ENCODE measurements around the gene UHMK1. TPM values are rescaled to one million over a fixed set of nuclear protein-coding genes. Genes with fewer than 3 reads are reported as not detected.

UHMK1 gene
- total RNA-seq, 4 donors from 2014 or later = 26.5 to 57.1 (median 43.3) TPM

DNA sequence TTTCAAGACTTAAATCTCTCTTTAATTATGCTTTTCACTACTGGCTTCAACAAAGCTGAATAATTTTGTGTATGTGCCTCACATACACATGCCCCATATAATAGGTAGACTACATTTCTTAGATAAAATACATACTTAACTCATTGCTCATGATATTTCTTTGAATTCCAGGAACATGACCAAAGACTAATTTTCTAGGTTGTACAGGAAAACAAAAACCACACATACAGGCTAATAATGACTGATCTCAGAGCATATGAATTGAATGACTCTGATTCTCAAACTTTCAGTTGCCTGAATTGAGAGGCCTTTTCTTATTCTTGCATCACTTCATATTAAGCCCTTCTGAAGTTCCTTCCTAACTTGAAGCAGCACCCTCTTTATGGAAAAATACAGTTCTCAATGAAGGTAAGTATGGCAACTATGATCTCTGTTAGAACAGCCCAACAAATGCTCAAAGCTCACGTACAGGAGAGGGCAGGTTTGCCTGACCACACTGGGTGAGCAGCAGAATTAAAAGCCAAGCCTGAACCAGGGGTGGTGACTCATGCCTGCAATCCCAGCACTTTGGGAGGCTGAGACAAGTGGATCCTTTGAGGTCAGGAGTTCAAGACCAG is 41.3 kb downstream of the UHMK1 start:
- Histone ChIP-seq H3K27ac (no peak overlapping the region), H3K4me3 (no peak overlapping the region), H3K4me1 (peaks cover 0 to 4% (median 2%) of the 10 kb centered on the region in 4 donors), H3K36me3 (no peaks in the 10 kb centered on the region), H3K27me3 (no peaks in the 10 kb centered on the region), H3K9me3 (peaks cover 6 to 7% of the 10 kb centered on the region in 2 donors)
- in situ Hi-C loops (cut with MboI; ENCODE audit: low pct_ligation_motif_present in 1 of 4, low pct_unique_long_range_greater_than_20kb in 1 of 4, low sequenced_read_pairs in 3 of 4) = no loop called here
- 67 to 88% methylated on average over 1 of the region's 1 CpG for WGBS, 2 donors (ENCODE audit: low coverage in 1 of 2)
- no peak for DNase-seq
- TF ChIP-seq POLR2A (IDR thresholded peaks at IDR 0.05) = no peak
- TF ChIP-seq EP300 (IDR thresholded peaks at IDR 0.05; ENCODE audit: low read depth) = no peak
- TF ChIP-seq, protein P1, sequence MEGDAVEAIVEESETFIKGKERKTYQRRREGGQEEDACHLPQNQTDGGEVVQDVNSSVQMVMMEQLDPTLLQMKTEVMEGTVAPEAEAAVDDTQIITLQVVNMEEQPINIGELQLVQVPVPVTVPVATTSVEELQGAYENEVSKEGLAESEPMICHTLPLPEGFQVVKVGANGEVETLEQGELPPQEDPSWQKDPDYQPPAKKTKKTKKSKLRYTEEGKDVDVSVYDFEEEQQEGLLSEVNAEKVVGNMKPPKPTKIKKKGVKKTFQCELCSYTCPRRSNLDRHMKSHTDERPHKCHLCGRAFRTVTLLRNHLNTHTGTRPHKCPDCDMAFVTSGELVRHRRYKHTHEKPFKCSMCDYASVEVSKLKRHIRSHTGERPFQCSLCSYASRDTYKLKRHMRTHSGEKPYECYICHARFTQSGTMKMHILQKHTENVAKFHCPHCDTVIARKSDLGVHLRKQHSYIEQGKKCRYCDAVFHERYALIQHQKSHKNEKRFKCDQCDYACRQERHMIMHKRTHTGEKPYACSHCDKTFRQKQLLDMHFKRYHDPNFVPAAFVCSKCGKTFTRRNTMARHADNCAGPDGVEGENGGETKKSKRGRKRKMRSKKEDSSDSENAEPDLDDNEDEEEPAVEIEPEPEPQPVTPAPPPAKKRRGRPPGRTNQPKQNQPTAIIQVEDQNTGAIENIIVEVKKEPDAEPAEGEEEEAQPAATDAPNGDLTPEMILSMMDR (IDR thresholded peaks at IDR 0.05) = no peak
- no peak for TF ChIP-seq POLR2AphosphoS5 (IDR thresholded peaks at IDR 0.05)
- intact Hi-C loops (cut with DNase I; ENCODE audit: low total_unique reads) = no loop called here

DNA sequence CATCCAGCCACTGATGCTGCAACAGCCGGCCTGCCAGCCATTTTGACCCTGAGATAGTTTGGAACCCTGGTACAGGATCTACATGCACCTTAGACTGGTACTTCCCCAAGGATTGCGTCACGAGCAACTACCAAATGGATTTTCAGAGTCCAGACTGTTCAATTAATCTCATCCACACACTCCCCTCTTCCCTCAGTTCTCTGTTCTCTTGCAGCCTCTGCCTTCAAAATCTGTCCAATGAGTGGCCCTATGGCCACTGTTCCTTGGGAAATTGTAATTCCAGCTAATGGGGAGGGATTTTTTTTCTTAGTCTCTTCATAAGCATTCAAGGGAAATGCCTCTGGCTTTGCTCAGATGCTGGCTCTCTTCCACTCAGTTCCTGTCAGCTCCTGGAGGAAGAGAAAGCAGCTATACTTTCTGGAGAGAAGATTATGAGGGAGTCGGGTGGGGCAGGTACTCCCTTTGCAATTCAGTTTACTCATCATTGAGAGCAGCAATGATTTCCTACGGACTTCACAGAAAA is 44.1 kb downstream of the UHMK1 start:
- Histone ChIP-seq H3K27ac (peak overlapping the region; percentile 58 to 70 (median 63)), H3K4me1 (peaks cover 0 to 4% (median 2%) of the 10 kb centered on the region in 4 donors), H3K9me3 (peaks cover 6 to 7% of the 10 kb centered on the region in 2 donors), H3K36me3 (no peaks in the 10 kb centered on the region), H3K27me3 (no peaks in the 10 kb centered on the region), H3K4me3 (no peak overlapping the region)
- WGBS, 2 donors (ENCODE audit: low coverage in 1 of 2) = 55 to 67% methylated on average over 3 to 5 of the region's 5 CpGs
- intact Hi-C loops (cut with DNase I; ENCODE audit: low total_unique reads) = no loop called here
- TF ChIP-seq POLR2AphosphoS5 (IDR thresholded peaks at IDR 0.05) = peak; percentile 44 to 59 (median 58)
- TF ChIP-seq EP300 (IDR thresholded peaks at IDR 0.05; ENCODE audit: low read depth) = no peak
- in situ Hi-C loops (cut with MboI; ENCODE audit: low pct_ligation_motif_present in 1 of 4, low pct_unique_long_range_greater_than_20kb in 1 of 4, low sequenced_read_pairs in 3 of 4) = no loop called here
- DNase-seq = peak; percentile 53

DNA sequence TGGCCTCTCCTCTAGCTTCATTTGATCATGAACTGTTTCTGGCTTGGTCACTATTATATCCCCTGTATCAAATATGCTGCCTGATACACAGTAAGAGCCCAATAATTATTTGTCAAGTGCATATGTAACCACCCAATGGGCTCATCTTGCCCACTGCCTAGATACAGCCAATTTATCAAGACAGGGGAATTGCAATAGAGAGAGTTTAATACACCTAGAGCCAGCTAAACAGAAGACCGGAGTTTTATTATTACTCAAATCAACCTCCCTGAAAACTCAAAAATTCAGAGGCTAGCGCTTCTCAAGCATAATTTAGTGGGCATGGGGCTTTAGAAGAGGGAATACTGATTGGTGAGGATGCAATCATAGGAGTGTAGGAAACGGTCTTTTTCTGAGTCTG is 45.6 kb downstream of the UHMK1 start:
- peaks cover 6 to 7% of the 10 kb centered on the region in 2 donors for H3K9me3 ChIP-seq
- in situ Hi-C loops (cut with MboI; ENCODE audit: low pct_ligation_motif_present in 1 of 4, low pct_unique_long_range_greater_than_20kb in 1 of 4, low sequenced_read_pairs in 3 of 4) = no loop called here

DNA sequence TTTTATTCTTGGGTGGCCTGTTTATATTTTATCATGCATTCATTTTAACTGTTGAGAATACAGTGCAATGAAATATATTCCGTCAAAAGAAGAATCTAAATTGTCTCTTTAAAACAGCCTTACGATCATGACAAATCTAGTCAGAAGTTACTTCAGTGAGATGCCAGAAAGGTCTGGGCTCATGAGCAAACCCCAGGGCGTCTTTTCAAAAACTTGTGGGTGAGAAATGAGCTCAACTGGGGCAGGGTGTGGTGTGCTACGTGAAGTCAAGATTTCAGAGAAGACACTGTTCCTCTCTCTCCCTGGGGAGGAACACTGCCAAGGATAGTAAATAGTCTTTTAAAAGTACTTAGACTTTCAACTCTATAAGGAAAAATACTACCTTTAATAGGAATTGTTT is 50.6 kb downstream of the UHMK1 start:
- intact Hi-C loops (cut with DNase I; ENCODE audit: low total_unique reads) (no loop called here), in situ Hi-C loops (cut with MboI; ENCODE audit: low pct_ligation_motif_present in 1 of 4, low pct_unique_long_range_greater_than_20kb in 1 of 4, low sequenced_read_pairs in 3 of 4) (no loop called here)
- Histone ChIP-seq H3K4me1 (peaks cover 0 to 2% (median 0%) of the 10 kb centered on the region in 4 donors), H3K9me3 (peaks cover 3% of the 10 kb centered on the region in 2 donors), H3K27me3 (no peaks in the 10 kb centered on the region), H3K36me3 (no peaks in the 10 kb centered on the region), H3K4me3 (no peak overlapping the region), H3K27ac (peak overlapping the region in 3 of 4 donors; percentile 31 to 77 (median 60))
- 55 to 70% methylated on average over 3 to 4 of the region's 4 CpGs for WGBS, 2 donors (ENCODE audit: low coverage in 1 of 2)
- TF ChIP-seq, protein P1 (IDR thresholded peaks at IDR 0.05) = no peak
- TF ChIP-seq POLR2AphosphoS5 (IDR thresholded peaks at IDR 0.05) (peak in 1 of 3 donors; percentile 34), EP300 (IDR thresholded peaks at IDR 0.05; ENCODE audit: low read depth) (no peak), POLR2A (IDR thresholded peaks at IDR 0.05) (no peak)
- no peak for DNase-seq

More for the DNA sequence above, 45.6 kb downstream of the UHMK1 start:
- no peak for DNase-seq
- WGBS, 2 donors (ENCODE audit: low coverage in 1 of 2) = 92 to 94% methylated on average over 3 of the region's 3 CpGs
- H3K4me3 ChIP-seq = no peak overlapping the region
- H3K36me3 ChIP-seq = no peaks in the 10 kb centered on the region
- intact Hi-C loops (cut with DNase I; ENCODE audit: low total_unique reads) = no loop called here
- no peak overlapping the region for H3K27ac ChIP-seq
- no peak for TF ChIP-seq POLR2AphosphoS5 (IDR thresholded peaks at IDR 0.05)
- no peak for TF ChIP-seq EP300 (IDR thresholded peaks at IDR 0.05; ENCODE audit: low read depth)
- TF ChIP-seq POLR2A (IDR thresholded peaks at IDR 0.05) = no peak
- TF ChIP-seq, protein P1 (IDR thresholded peaks at IDR 0.05) = no peak
- H3K4me1 ChIP-seq = peaks cover 0 to 4% (median 2%) of the 10 kb centered on the region in 4 donors
- no peaks in the 10 kb centered on the region for H3K27me3 ChIP-seq

Measured in transverse colon (tissue), 4 donors.